HepG2 (cell line): ENCODE measurements around the gene TMEM97. TPM values are rescaled to one million over a fixed set of nuclear protein-coding genes. Genes with fewer than 3 reads are reported as not detected.
A peak's percentile ranks its signal among the peaks of the same experiment; 100 is the strongest.

Source experiments
- KLF15 ChIP-seq: sonication (generic); formaldehyde crosslinking; IDR thresholded peaks from 2 replicates; pipeline ENCODE4 v1.8.1; 2023; ENCODE audit warnings: borderline replicate concordance, mild to moderate bottlenecking, inconsistent platforms, missing genetic modification reagents, mixed read lengths
- RXRA ChIP-seq: sonication (generic); formaldehyde crosslinking; IDR thresholded peaks from 2 replicates; pipeline ENCODE4 v1.5.1; 2020; ENCODE audit warnings: missing genetic modification reagents
- SATB2 ChIP-seq: sonication (generic); formaldehyde crosslinking; IDR thresholded peaks from 2 replicates; pipeline ENCODE4 v1.5.0; 2020; ENCODE audit warnings: missing genetic modification reagents
- SRSF1 ChIP-seq: fragments of 200-400 bp; formaldehyde crosslinking; optimal IDR thresholded peaks from 2 replicates; pipeline ENCODE3; 2017; ENCODE audit warnings: mild to moderate bottlenecking, low read depth, low read length, moderate library complexity
- ZNF17 ChIP-seq: sonication (generic); formaldehyde crosslinking; IDR thresholded peaks from 2 replicates; pipeline ENCODE4 v1.5.0; 2020; ENCODE audit warnings: mild to moderate bottlenecking, missing genetic modification reagents
- ZNF329 ChIP-seq: sonication (generic); formaldehyde crosslinking; IDR thresholded peaks from 2 replicates; pipeline ENCODE4 v1.9.0; 2021; ENCODE audit warnings: low read depth, mild to moderate bottlenecking, missing genetic modification reagents
- ZNF556 ChIP-seq: sonication (generic); formaldehyde crosslinking; IDR thresholded peaks from 2 replicates; pipeline ENCODE4 v1.4.0; 2020; ENCODE audit warnings: mild to moderate bottlenecking, missing genetic modification reagents, borderline replicate concordance
- polyA plus RNA-seq, 8 experiments: library from polyadenylated mRNA; depleted of rRNA in 3 of 8; stranded (reverse) in 7 of 8; unstranded in 1 of 8; fragments of >200 nt; fragmentation: Illumina TruSeq in 4 of 8; extraction: Trizol in 4 of 8; gene quantifications; 2 replicates each; pipeline versions ENCODE4 v1.2.1 to v1.2.3, GENCODE V29; 2011 to 2016; ENCODE audit warnings: low read depth in 4 of 8, missing spikeins in 1 of 8, mixed read lengths in 1 of 8; ENCODE audit not compliant: insufficient read depth in 1 of 8
- total RNA-seq, 5 experiments: library from RNA; depleted of rRNA; stranded (reverse); fragments of >200 nt; fragmentation: Illumina TruSeq; extraction: Trizol; gene quantifications; 2 replicates each; pipeline ENCODE4 v1.2.3, GENCODE V29; 2016; ENCODE audit warnings: low read depth in 1 of 5
- TF ChIP-seq, protein P1 (sequence below): sonication (generic); formaldehyde crosslinking; IDR thresholded peaks from 2 replicates; pipeline ENCODE4 v1.4.0; 2020; ENCODE audit warnings: mild to moderate bottlenecking, missing genetic modification reagents
- TF ChIP-seq, protein P2 (sequence below): sonication (generic); formaldehyde crosslinking; IDR thresholded peaks from 2 replicates; pipeline ENCODE4 v1.9.0; 2021; ENCODE audit warnings: missing genetic modification reagents, mild to moderate bottlenecking, borderline replicate concordance
- TF ChIP-seq, protein P3 (sequence below): sonication (generic); formaldehyde crosslinking; IDR thresholded peaks from 2 replicates; pipeline ENCODE4 v1.5.1; 2020; ENCODE audit warnings: missing genetic modification reagents, mild to moderate bottlenecking, borderline replicate concordance
- TF ChIP-seq, protein P4 (sequence below): sonication (generic); formaldehyde crosslinking; IDR thresholded peaks from 2 replicates; pipeline ENCODE4 v1.5.0; 2020; ENCODE audit warnings: missing genetic modification reagents, mild to moderate bottlenecking, borderline replicate concordance
- TF ChIP-seq, protein P5 (sequence below): IDR thresholded peaks from 2 replicates; pipeline ENCODE4 v1.6.1; 2016; ENCODE audit warnings: control low read depth
- TF ChIP-seq, protein P6 (sequence below): sonication (generic); formaldehyde crosslinking; IDR thresholded peaks from 2 replicates; pipeline ENCODE4 v1.5.0; 2020; ENCODE audit warnings: mild to moderate bottlenecking, missing genetic modification reagents, borderline replicate concordance
- TF ChIP-seq, protein P7 (sequence below): sonication (generic); formaldehyde crosslinking; IDR thresholded peaks from 2 replicates; pipeline ENCODE4 v1.4.0; 2020; ENCODE audit warnings: mild to moderate bottlenecking, missing genetic modification reagents

TMEM97 gene
- total and polyA plus RNA-seq, 2 of the 13 experiments (the other 11 are each of a cell fraction or from before 2014, with no cell fraction given): 69.6 to 137 TPM

DNA sequence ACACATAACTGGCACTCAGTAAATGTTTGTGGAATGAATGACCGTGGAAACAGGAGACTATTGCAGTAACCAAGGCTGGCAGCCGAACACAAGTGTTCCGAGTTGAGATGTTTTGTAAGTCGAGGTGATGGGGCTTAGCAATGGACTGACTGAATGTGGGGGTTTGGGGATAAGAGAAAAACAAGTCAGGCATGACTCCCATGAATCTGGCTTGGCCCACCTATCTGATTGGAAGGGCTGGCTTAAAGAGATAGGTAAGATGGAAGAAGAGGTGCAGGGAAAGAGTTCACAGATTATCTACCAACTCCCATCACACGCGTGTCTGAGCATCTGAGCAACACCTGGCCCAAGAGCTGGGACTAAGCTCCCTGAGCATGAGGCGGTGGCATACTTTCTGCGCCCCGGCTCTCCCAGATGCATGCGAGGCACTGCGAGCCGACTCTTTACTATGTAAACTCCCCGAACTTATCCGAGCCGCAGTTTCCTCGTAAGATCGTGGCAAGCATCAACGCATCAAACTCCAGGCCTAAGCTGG is 15.7 kb downstream of the TMEM97 start (continued):
- TF ChIP-seq, protein P1, sequence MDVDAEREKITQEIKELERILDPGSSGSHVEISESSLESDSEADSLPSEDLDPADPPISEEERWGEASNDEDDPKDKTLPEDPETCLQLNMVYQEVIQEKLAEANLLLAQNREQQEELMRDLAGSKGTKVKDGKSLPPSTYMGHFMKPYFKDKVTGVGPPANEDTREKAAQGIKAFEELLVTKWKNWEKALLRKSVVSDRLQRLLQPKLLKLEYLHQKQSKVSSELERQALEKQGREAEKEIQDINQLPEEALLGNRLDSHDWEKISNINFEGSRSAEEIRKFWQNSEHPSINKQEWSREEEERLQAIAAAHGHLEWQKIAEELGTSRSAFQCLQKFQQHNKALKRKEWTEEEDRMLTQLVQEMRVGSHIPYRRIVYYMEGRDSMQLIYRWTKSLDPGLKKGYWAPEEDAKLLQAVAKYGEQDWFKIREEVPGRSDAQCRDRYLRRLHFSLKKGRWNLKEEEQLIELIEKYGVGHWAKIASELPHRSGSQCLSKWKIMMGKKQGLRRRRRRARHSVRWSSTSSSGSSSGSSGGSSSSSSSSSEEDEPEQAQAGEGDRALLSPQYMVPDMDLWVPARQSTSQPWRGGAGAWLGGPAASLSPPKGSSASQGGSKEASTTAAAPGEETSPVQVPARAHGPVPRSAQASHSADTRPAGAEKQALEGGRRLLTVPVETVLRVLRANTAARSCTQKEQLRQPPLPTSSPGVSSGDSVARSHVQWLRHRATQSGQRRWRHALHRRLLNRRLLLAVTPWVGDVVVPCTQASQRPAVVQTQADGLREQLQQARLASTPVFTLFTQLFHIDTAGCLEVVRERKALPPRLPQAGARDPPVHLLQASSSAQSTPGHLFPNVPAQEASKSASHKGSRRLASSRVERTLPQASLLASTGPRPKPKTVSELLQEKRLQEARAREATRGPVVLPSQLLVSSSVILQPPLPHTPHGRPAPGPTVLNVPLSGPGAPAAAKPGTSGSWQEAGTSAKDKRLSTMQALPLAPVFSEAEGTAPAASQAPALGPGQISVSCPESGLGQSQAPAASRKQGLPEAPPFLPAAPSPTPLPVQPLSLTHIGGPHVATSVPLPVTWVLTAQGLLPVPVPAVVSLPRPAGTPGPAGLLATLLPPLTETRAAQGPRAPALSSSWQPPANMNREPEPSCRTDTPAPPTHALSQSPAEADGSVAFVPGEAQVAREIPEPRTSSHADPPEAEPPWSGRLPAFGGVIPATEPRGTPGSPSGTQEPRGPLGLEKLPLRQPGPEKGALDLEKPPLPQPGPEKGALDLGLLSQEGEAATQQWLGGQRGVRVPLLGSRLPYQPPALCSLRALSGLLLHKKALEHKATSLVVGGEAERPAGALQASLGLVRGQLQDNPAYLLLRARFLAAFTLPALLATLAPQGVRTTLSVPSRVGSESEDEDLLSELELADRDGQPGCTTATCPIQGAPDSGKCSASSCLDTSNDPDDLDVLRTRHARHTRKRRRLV (CRISPR knock-in tag): 0 out of 2 replicates have a peak, but pooled peaks have one; percentile 36
- TF ChIP-seq ZNF329 (CRISPR knock-in tag) (no peak), KLF15 (CRISPR knock-in tag) (0 out of 2 replicates have a peak, but pooled peaks have one; percentile 10), ZNF17 (no peak), SATB2 (CRISPR knock-in tag) (no peak), ZNF556 (CRISPR knock-in tag) (no peak), RXRA (CRISPR knock-in tag) (no peak), SRSF1 (no peak)
- TF ChIP-seq, protein P2, sequence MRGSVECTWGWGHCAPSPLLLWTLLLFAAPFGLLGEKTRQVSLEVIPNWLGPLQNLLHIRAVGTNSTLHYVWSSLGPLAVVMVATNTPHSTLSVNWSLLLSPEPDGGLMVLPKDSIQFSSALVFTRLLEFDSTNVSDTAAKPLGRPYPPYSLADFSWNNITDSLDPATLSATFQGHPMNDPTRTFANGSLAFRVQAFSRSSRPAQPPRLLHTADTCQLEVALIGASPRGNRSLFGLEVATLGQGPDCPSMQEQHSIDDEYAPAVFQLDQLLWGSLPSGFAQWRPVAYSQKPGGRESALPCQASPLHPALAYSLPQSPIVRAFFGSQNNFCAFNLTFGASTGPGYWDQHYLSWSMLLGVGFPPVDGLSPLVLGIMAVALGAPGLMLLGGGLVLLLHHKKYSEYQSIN (CRISPR knock-in tag): peak; percentile 27; the same call in 1 of the 2 replicates
- TF ChIP-seq, protein P3, sequence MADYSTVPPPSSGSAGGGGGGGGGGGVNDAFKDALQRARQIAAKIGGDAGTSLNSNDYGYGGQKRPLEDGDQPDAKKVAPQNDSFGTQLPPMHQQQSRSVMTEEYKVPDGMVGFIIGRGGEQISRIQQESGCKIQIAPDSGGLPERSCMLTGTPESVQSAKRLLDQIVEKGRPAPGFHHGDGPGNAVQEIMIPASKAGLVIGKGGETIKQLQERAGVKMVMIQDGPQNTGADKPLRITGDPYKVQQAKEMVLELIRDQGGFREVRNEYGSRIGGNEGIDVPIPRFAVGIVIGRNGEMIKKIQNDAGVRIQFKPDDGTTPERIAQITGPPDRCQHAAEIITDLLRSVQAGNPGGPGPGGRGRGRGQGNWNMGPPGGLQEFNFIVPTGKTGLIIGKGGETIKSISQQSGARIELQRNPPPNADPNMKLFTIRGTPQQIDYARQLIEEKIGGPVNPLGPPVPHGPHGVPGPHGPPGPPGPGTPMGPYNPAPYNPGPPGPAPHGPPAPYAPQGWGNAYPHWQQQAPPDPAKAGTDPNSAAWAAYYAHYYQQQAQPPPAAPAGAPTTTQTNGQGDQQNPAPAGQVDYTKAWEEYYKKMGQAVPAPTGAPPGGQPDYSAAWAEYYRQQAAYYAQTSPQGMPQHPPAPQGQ (CRISPR knock-in tag): no peak
- TF ChIP-seq, protein P4, sequence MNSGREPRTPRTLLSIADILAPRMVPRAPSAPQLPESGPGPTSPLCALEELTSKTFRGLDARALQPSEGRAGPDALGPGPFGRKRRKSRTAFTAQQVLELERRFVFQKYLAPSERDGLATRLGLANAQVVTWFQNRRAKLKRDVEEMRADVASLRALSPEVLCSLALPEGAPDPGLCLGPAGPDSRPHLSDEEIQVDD (CRISPR knock-in tag): no peak
- TF ChIP-seq, protein P5, sequence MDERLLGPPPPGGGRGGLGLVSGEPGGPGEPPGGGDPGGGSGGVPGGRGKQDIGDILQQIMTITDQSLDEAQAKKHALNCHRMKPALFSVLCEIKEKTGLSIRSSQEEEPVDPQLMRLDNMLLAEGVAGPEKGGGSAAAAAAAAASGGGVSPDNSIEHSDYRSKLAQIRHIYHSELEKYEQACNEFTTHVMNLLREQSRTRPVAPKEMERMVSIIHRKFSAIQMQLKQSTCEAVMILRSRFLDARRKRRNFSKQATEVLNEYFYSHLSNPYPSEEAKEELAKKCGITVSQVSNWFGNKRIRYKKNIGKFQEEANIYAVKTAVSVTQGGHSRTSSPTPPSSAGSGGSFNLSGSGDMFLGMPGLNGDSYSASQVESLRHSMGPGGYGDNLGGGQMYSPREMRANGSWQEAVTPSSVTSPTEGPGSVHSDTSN (CRISPR knock-in tag): no peak
- TF ChIP-seq, protein P6, sequence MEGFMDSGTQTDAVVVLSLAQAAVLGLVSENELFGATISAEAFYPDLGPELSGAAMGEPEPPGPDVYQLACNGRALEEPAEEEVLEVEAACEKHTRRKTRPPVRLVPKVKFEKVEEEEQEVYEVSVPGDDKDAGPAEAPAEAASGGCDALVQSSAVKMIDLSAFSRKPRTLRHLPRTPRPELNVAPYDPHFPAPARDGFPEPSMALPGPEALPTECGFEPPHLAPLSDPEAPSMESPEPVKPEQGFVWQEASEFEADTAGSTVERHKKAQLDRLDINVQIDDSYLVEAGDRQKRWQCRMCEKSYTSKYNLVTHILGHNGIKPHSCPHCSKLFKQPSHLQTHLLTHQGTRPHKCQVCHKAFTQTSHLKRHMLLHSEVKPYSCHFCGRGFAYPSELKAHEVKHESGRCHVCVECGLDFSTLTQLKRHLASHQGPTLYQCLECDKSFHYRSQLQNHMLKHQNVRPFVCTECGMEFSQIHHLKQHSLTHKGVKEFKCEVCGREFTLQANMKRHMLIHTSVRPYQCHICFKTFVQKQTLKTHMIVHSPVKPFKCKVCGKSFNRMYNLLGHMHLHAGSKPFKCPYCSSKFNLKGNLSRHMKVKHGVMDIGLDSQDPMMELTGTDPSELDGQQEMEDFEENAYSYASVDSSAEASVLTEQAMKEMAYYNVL: 0 out of 2 replicates have a peak, but pooled peaks have one; percentile 11
- TF ChIP-seq, protein P7, sequence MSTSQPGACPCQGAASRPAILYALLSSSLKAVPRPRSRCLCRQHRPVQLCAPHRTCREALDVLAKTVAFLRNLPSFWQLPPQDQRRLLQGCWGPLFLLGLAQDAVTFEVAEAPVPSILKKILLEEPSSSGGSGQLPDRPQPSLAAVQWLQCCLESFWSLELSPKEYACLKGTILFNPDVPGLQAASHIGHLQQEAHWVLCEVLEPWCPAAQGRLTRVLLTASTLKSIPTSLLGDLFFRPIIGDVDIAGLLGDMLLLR (CRISPR knock-in tag): 0 out of 2 replicates have a peak, but pooled peaks have one; percentile 6
